ENCODE results near the gene CXCR6. TPM values are rescaled to one million over a fixed set of nuclear protein-coding genes. Genes with fewer than 3 reads are reported as not detected.

CXCR6 gene
- polyA plus RNA-seq, 1 of the 3 experiments (the other 2 are of a cell fraction) = not detected

DNA sequence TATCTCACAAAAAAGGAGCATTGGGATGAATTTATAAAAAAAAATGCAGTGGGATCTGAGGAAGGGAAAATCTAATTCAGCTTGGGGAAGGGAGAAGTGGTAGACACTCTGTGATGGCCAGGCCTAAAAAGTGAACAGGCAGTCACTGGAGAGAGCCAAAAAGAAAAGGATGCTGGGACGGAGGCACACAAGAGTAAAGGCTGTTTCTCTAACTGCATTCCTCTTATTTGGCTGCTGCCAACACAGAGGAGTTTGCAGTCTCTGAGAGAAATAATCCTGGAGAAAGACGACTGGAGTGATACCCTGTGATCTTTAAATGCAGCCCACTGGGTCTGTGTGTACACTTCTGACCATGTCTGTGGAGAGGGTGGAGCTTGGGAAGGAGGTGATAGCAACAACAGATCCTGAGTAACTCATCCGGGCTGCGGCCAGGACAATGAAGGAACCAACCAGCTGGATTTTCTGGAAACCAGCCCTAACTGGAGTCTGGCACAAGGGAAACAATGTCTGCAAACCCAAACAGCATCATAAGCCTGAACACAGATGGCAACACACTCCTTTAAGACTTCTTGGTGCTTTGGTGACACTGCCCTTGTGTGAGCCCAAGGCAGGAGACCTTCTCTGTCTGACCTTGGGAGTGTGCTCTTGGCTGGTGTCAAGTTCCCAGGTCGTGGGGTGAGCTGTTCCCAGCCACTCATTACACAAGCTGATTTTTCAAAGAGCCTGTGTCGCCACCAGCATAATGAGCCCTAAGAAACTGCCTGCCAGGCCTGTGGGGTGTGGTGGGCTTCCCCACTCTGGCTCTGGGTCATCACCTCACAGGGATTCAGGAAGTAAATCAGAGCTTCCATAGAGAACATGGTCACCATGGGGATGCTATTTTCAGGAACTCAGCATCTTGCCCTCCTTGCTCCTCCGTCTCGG lies 44.4 kb downstream of the CXCR6 start:
- H3K4me2 ChIP-seq = peak overlapping the region; percentile 55
- CTCF ChIA-PET = interaction anchor here (1.0 to 1.8 kb wide), 2 partner anchors 49 to 91 kb away, joined by 3 to 4 read pairs; no protein-coding TSS in a partner anchor

DNA sequence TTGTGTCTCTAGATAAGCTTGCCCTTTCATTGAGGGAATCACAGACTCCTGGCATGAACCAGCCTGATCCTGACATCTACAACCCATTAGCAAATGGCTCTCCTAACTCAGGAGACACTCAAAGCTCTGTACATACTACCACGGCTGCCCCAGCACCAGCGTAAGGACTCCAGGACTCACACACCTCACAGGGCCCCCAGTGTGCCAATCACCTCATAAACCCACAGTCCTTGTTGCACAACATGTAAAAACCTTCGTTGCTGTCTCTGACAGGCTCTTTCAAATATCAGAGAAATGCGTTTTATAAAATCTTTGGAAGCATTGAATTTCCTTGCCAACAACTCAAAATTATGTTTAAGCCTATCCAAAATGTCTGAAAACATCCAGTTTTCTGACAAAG lies 45.1 kb downstream of the CXCR6 start:
- CTCF ChIA-PET = interaction anchor here (1.0 kb wide), 1 partner anchor 91 kb away, joined by 3 read pairs; no protein-coding TSS in a partner anchor
- no peak for DNase-seq

More for the DNA sequence above, 44.4 kb downstream of the CXCR6 start:
- Histone ChIP-seq H3K9me2 (no peaks in the 10 kb centered on the region), H2AFZ (ENCODE audit: low read depth) (no peak overlapping the region), H3K27ac (ENCODE audit: low read depth in 2 of 2, low read length in 1 of 2) (peak overlapping the region in 1 of 2 experiments; percentile 89; a peak in 3 of 4 replicates), H3K4me3 (ENCODE audit: low read depth in 2 of 2, low read length in 1 of 2) (no peak overlapping the region), H3K9ac (0 out of 2 replicates have a peak overlapping the region, but pooled peaks have one; percentile 63), H3F3A (replicated peaks; ENCODE audit: insufficient read depth) (peaks cover 11% of the 10 kb centered on the region), H3K9me3 (no peaks in the 10 kb centered on the region), H3K79me2 (ENCODE audit: insufficient read depth) (peaks cover 27% of the 10 kb centered on the region; the same call in 1 of the 2 replicates), H3K4me1 (ENCODE audit: control insufficient read depth in 1 of 2, insufficient read depth in 2 of 2, low read depth in 1 of 2, low read length in 1 of 2) (peaks cover 41 to 52% of the 10 kb centered on the region in 2 experiments; a peak in 3 of 4 replicates), H4K20me1 (ENCODE audit: insufficient read depth) (no peaks in the 10 kb centered on the region), H3K36me3 (replicated peaks in 1 of 2; ENCODE audit: control insufficient read depth in 1 of 2, insufficient read depth in 2 of 2, low read length in 1 of 2) (peaks cover 4 to 16% of the 10 kb centered on the region in 2 experiments), H3K27me3 (ENCODE audit: insufficient read depth) (no peaks in the 10 kb centered on the region)
- no peak for DNase-seq
- 86% methylated on average over 6 of the region's 8 CpGs for WGBS (ENCODE audit: low lambda C conversion rate)
- POLR2A ChIA-PET = no interaction called here
- TF ChIP-seq YY1 (IDR thresholded peaks at IDR 0.05; ENCODE audit: low read depth) (no peak), TCF12 (IDR thresholded peaks at IDR 0.05) (peak; percentile 21; the same call in 1 of the 2 replicates)

DNA sequence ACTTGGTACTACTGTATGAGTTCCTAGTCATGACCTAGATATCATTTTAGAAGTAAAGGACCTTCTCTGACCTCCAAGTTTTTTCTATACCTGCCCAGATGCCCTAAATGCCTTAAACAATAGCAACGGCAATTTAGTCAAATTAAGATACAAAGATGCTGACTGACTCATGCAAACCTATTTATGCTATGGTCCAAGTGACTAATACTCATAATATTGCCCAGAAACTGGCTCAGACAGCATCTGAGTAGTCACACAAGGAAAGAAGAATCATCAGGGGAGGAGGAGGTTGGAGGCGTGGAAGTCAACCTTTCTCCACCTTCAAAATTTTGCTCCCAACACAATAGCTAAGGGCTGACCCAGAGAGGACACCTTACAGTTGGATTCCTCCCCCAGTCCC lies 45.5 kb downstream of the CXCR6 start:
- H2AFZ ChIP-seq (ENCODE audit: low read depth) = no peak overlapping the region
- H3K4me1 ChIP-seq (ENCODE audit: control insufficient read depth in 1 of 2, insufficient read depth in 2 of 2, low read depth in 1 of 2, low read length in 1 of 2) = peaks cover 42 to 60% of the 10 kb centered on the region in 2 experiments; a peak in 3 of 4 replicates
- CTCF ChIA-PET = interaction anchor here (1.0 kb wide), 1 partner anchor 90 kb away, joined by 3 read pairs; no protein-coding TSS in a partner anchor
- peak overlapping the region; percentile 21; the same call in 1 of the 2 replicates for H3K9ac ChIP-seq
- POLR2A ChIA-PET = no interaction called here
- H3K9me3 ChIP-seq = no peaks in the 10 kb centered on the region
- peak overlapping the region in 1 of 2 experiments; percentile 89; a peak in 2 of 4 replicates for H3K27ac ChIP-seq (ENCODE audit: low read depth in 2 of 2, low read length in 1 of 2)
- no peak for DNase-seq
- H4K20me1 ChIP-seq (ENCODE audit: insufficient read depth) = no peaks in the 10 kb centered on the region
- H3K4me3 ChIP-seq (ENCODE audit: low read depth in 2 of 2, low read length in 1 of 2) = no peak overlapping the region
- WGBS (ENCODE audit: low lambda C conversion rate) = 60% methylated on average over 2 of the region's 2 CpGs
- H3K4me2 ChIP-seq = peak overlapping the region; percentile 55
- H3K36me3 ChIP-seq (replicated peaks in 1 of 2; ENCODE audit: control insufficient read depth in 1 of 2, insufficient read depth in 2 of 2, low read length in 1 of 2) = peaks cover 0 to 4% of the 10 kb centered on the region in 2 experiments
- H3K27me3 ChIP-seq (ENCODE audit: insufficient read depth) = no peaks in the 10 kb centered on the region
- no peaks in the 10 kb centered on the region for H3K9me2 ChIP-seq
- H3K79me2 ChIP-seq (ENCODE audit: insufficient read depth) = peaks cover 27% of the 10 kb centered on the region; the same call in 1 of the 2 replicates
- H3F3A ChIP-seq (replicated peaks; ENCODE audit: insufficient read depth) = peaks cover 17% of the 10 kb centered on the region
- TF ChIP-seq EP300 (IDR thresholded peaks at IDR 0.05; ENCODE audit: borderline replicate concordance in 1 of 2, low read depth in 1 of 2, low read length in 1 of 2) = peak in 1 of 2 experiments; percentile 27; a peak in 1 of 4 replicates
- TF ChIP-seq, protein P1, sequence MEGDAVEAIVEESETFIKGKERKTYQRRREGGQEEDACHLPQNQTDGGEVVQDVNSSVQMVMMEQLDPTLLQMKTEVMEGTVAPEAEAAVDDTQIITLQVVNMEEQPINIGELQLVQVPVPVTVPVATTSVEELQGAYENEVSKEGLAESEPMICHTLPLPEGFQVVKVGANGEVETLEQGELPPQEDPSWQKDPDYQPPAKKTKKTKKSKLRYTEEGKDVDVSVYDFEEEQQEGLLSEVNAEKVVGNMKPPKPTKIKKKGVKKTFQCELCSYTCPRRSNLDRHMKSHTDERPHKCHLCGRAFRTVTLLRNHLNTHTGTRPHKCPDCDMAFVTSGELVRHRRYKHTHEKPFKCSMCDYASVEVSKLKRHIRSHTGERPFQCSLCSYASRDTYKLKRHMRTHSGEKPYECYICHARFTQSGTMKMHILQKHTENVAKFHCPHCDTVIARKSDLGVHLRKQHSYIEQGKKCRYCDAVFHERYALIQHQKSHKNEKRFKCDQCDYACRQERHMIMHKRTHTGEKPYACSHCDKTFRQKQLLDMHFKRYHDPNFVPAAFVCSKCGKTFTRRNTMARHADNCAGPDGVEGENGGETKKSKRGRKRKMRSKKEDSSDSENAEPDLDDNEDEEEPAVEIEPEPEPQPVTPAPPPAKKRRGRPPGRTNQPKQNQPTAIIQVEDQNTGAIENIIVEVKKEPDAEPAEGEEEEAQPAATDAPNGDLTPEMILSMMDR (IDR thresholded peaks at IDR 0.05) = no peak
- no peak for TF ChIP-seq RFX5 (IDR thresholded peaks at IDR 0.05; ENCODE audit: low read length)
- no peak for TF ChIP-seq EZH2phosphoT487 (IDR thresholded peaks at IDR 0.05; ENCODE audit: borderline replicate concordance, low read depth)
- TF ChIP-seq TCF12 (IDR thresholded peaks at IDR 0.05) = peak; percentile 70
- TF ChIP-seq POLR2AphosphoS5 (IDR thresholded peaks at IDR 0.05; ENCODE audit: low read depth, low read length) = peak; percentile 36; the same call in 1 of the 2 replicates

More for the DNA sequence above, 45.1 kb downstream of the CXCR6 start:
- POLR2A ChIA-PET = no interaction called here
- H3K27me3 ChIP-seq (ENCODE audit: insufficient read depth) = no peaks in the 10 kb centered on the region
- no peaks in the 10 kb centered on the region for H3K9me3 ChIP-seq
- H3K27ac ChIP-seq (ENCODE audit: low read depth in 2 of 2, low read length in 1 of 2) = peak overlapping the region in 1 of 2 experiments; percentile 89; a peak in 2 of 4 replicates
- H3K9ac ChIP-seq = no peak overlapping the region
- TF ChIP-seq EP300 (IDR thresholded peaks at IDR 0.05; ENCODE audit: borderline replicate concordance in 1 of 2, low read depth in 1 of 2, low read length in 1 of 2) = no peak
- TF ChIP-seq, protein P2, sequence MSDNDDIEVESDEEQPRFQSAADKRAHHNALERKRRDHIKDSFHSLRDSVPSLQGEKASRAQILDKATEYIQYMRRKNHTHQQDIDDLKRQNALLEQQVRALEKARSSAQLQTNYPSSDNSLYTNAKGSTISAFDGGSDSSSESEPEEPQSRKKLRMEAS (IDR thresholded peaks at IDR 0.05; ENCODE audit: low read depth) = no peak
- TF ChIP-seq SMC3 (IDR thresholded peaks at IDR 0.05; ENCODE audit: low read depth, low read length) = no peak
- TF ChIP-seq, protein P3, sequence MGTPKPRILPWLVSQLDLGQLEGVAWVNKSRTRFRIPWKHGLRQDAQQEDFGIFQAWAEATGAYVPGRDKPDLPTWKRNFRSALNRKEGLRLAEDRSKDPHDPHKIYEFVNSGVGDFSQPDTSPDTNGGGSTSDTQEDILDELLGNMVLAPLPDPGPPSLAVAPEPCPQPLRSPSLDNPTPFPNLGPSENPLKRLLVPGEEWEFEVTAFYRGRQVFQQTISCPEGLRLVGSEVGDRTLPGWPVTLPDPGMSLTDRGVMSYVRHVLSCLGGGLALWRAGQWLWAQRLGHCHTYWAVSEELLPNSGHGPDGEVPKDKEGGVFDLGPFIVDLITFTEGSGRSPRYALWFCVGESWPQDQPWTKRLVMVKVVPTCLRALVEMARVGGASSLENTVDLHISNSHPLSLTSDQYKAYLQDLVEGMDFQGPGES (IDR thresholded peaks at IDR 0.05; ENCODE audit: low read depth, low read length) = no peak
- H3K4me1 ChIP-seq (ENCODE audit: control insufficient read depth in 1 of 2, insufficient read depth in 2 of 2, low read depth in 1 of 2, low read length in 1 of 2) = peaks cover 43 to 56% of the 10 kb centered on the region in 2 experiments; a peak in 3 of 4 replicates
- peaks cover 16% of the 10 kb centered on the region for H3F3A ChIP-seq (replicated peaks; ENCODE audit: insufficient read depth)
- no peak overlapping the region for H3K4me3 ChIP-seq (ENCODE audit: low read depth in 2 of 2, low read length in 1 of 2)
- WGBS (ENCODE audit: low lambda C conversion rate) = 94% methylated on average over 2 of the region's 4 CpGs
- peaks cover 27% of the 10 kb centered on the region; the same call in 1 of the 2 replicates for H3K79me2 ChIP-seq (ENCODE audit: insufficient read depth)
- H3K36me3 ChIP-seq (replicated peaks in 1 of 2; ENCODE audit: control insufficient read depth in 1 of 2, insufficient read depth in 2 of 2, low read length in 1 of 2) = peaks cover 0 to 8% of the 10 kb centered on the region in 2 experiments
- H3K9me2 ChIP-seq = no peaks in the 10 kb centered on the region
- H2AFZ ChIP-seq (ENCODE audit: low read depth) = no peak overlapping the region
- H4K20me1 ChIP-seq (ENCODE audit: insufficient read depth) = no peaks in the 10 kb centered on the region
- peak overlapping the region; percentile 55 for H3K4me2 ChIP-seq

Measured in SK-N-SH (cell line).